Choroid plexus epithelial cell (primary cell): ENCODE data around the gene NUCB2.
"Not testable (repeated sequence)": the region's sequence is repeated elsewhere in the genome, so short reads cannot be mapped to it uniquely, and the experiment has no call there.

Source experiments
- DNase-seq: peaks from one replicate; pipeline ENCODE4 v3.0.0-alpha.2; 2010; ENCODE audit warnings: low read depth
- H3K4me3 ChIP-seq: 2 replicates; pipeline ENCODE4 v1.5.1; 2011; ENCODE audit warnings: low read depth, mild to moderate bottlenecking, control low read depth, low read length, moderate library complexity
- CTCF ChIP-seq: conservative IDR thresholded peaks from 2 replicates; pipeline ENCODE4 v1.5.1; 2011; ENCODE audit warnings: low read depth, mild to moderate bottlenecking, control low read depth, inconsistent platforms, low read length, moderate library complexity

NUCB2 gene

GRCh38 chr11:17258670-17259069 lies 17.9 kb upstream of the NUCB2 start:
- no peak for TF ChIP-seq CTCF
- no peak overlapping the region for H3K4me3 ChIP-seq
- no peak for DNase-seq

DNA sequence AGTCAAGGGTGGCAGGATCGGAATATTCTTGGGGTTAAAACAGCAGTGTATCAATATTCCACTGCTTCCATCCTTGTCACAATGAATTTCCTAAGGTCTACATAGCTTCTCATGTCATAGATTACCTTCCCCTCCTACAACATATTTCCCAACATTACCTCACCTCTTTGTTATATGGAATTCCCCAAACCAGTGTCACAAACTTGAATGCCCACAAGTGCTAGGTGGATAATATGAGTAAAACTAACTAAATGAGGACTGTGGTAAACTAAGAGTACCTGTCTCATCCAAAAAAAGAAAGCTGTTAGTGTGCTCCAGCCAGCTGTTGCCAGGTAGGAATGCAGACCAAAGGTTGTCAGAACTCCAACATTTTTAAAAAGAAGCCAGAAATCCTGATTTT lies 17.0 kb upstream of the NUCB2 start:
- DNase-seq: no peak
- TF ChIP-seq CTCF: no peak
- H3K4me3 ChIP-seq: no peak overlapping the region

DNA sequence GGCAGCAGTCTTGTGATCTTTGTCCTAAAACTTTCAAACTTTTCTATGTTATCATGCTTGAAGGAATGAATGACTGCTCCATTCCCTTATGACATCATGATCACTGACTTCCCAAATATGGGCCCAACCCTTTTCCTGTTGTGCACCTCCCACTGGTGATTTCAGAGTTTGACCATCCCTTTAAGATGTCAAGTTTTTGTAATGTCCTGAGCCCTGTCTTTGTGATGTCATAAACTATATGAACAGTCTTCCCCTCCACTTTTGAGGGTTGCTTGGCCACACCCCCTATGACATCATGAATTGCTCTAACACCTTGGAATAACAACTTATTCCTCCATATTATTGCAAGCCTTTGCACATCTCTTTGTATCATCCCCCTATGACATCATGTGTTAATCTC lies 16.5 kb upstream of the NUCB2 start:
- H3K4me3 ChIP-seq: no peak overlapping the region
- DNase-seq: no peak
- no peak for TF ChIP-seq CTCF

DNA sequence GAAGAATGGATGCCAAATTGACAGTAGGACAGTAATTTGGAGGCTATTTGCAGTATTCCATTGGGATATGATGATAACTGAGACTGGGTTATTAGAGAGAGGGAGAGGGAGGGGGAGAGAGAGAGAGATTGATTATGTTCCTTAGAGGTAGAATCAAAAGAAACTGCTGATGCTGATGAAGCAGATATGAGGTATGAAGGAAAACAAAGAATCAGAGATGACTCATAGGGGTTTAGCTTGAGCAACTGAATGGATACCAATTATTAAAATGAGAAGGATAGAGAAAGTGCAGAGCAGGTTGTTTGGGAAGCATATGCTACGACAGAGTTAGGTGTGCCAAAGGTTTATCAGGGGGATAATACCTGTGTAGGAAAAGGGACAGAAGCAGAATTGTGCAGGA lies 12.8 kb upstream of the NUCB2 start:
- peak; percentile 56 for DNase-seq
- TF ChIP-seq CTCF: no peak
- no peak overlapping the region for H3K4me3 ChIP-seq

GRCh38 chr11:17266781-17267180 lies 9.8 kb upstream of the NUCB2 start:
- TF ChIP-seq CTCF: no peak
- no peak overlapping the region for H3K4me3 ChIP-seq

GRCh38 chr11:17267576-17267975 lies 9.0 kb upstream of the NUCB2 start:
- TF ChIP-seq CTCF: no peak
- DNase-seq: peak; percentile 81
- H3K4me3 ChIP-seq: no peak overlapping the region

More at GRCh38 chr11:17266781-17267180, 9.8 kb upstream of the NUCB2 start:
- no peak for DNase-seq

DNA sequence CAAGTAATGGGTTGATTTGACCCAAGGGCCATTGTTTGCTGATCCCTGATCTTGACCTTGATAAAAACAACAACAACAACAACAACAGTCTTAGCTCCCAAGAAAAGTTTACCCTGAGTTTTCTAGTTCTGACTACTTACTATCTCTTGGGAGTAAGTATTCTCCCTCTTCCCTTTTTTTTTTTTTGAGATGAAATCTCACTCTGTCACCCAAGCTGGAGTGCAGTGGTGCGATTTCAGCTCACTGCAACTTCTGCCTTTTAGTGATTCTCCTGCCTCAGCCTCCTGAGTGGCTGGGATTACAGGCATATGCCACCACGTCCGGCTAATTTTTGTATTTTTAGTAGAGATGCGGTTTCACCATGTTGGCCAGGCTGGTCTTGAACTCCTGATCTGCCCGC lies 8.0 kb upstream of the NUCB2 start:
- DNase-seq, H3K4me3 ChIP-seq: not testable (repeated sequence)

- DNase-seq: no peak
- no peak overlapping the region for H3K4me3 ChIP-seq
- no peak for TF ChIP-seq CTCF
These were observed 7.6 kb upstream of the NUCB2 start for GRCh38 chr11:17268902-17269301.
